RKO (cell line): Measurements from ENCODE around the gene AKTIP.
A peak's percentile ranks its signal among the peaks of the same experiment; 100 is the strongest.
"Not testable (repeated sequence)": the region's sequence is repeated elsewhere in the genome, so short reads cannot be mapped to it uniquely, and the experiment has no call there.

Source experiments
- DNase-seq: peaks from one replicate; pipeline ENCODE4 v3.0.0-alpha.2; 2016; ENCODE audit warnings: low spot score

AKTIP gene

DNA sequence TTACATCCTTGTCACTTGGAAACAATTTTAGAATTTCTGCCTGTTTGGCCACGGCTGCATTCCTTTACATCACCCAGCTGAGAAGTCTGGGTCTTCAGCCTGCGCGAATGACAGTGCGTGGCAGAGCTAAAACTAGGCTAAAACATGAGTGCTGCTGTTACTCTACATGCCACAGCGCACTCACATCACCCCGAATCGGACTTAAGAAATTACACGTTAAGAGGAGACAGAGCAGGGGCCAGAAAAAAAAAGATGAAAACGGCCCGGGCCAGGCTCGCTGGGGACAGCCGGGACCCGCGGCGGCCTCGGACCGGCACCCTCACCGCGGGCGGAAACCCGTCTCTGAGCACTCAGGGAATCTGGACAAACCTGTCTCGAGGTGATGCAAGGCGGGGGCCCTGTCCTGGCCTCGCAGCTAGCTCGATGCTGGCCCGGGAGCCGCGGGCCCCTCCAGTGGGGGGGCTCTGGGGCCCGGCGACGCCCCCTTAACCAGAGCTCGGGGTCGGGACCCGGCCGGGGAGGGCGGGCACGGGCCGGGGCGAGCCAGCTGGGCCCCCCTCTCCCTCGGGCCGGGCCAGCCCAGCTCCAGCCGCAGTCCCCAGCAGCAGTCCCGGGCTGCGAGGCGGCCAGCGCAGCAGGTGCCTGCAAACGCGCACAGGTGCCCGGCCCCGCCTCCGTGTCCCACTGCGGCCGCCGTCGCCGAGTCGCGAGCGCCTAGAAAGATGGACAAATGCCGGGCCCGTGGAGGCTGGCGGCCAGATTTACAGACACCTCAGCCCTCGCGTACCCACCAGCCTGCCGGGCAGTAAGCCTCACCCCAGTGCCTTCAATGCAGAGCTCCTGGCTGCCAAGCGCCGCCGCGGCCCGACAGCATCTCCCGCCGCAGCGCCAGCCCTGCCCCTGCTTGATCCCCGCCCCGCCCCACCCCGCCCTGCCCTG, at the start of gene AKTIP:
Gene AKTIP (minus strand): TSS at position 879 of the 939 bp plus-strand sequence. CDS start 2,950 bp downstream, outside the sequence.
- DNase-seq, result peak; percentile 36

DNA sequence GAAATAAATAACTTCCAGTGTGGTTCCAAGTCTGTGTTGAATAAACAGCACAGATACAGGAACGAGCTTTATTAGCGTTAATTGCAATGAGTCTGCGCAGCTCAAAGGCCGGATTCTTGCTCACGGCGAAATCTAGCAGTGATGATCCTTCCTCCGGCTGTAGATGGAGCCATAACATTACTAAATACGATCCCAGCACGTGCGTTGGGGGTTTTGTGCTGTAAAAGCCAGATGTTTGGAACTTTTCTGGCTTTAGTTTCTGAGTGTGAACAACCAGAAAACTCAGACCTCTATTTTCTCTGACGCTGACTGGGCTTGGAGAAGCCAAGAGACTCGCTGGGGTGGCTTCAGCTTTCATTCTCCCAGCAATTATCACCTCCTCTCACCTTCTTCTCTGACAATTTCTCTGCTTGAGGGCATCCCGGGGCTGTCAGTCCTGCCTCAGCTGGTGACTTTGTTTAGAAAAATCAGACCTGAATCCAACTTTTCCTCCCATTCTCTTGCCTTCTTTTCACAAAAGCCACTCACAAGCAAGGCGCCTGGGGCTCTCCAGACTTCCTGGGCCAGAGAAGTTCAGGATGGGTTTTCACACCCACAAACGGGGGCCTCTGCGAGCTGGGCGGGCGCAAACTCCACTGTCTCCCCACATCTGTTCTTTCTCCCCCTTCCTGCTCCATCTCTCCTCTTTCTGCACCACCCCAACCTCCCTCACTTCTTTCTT, 47.1 kb upstream of the AKTIP start:
- DNase-seq, result peak; percentile 75

DNA sequence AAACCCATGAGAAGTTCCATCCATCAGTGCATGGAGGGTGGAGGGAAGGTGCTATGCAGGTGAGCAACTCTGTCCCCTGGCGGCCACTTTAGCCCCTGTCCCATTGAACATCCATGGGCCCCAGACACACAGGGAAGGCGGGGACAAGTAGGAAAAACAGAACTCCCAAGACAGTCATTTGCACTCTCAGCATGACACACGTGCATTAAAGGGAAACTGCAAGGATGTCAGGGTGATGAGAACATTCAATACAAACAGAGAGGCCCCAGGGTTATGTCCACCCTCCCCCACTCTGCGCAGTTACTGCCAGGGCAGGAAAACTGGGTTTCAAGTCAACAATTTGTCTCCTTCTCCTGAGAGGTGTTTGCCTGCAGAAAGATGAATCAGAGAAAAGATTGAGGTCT, 44.0 kb upstream of the AKTIP start:
- peak; percentile 9 for DNase-seq

DNA sequence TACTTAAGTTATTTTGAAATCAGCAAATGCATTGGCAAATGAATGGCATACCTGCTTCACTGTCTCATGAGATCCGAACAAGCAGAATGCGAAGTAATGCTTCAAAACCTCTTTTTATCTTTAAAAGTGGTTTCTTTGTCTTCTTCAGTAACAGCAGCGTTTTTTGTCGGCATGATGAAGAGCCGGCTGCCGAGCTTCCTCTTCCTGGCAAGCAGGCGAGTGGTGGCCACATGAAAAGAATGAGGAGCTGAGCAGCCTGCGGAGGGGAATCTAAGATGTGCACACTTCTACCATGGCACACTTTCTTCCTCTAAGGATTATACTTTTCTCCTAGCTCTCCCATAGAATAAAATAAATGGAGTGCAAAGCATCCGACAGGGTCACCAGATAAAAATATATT, 42.4 kb upstream of the AKTIP start:
- no peak for DNase-seq

DNA sequence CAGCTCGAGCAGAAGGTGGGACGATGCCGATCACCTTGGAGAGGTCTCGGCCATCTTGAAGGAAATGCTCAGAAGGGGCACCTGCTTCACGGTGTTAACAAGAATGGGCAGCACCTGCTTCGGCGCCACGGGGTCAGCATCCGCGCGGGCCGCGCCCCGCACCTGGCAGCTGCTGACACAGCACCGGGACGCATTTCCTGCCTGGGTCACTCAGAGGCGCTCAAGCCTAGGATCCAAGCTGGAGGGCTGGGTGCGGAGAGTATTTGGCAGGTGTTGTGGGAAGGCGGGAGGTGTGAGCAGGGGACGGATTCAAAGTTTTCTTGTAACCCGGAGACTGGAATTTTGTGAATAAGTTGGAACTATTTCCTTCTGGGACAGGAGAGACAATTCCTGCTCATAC, 39.3 kb upstream of the AKTIP start:
- no peak for DNase-seq

DNA sequence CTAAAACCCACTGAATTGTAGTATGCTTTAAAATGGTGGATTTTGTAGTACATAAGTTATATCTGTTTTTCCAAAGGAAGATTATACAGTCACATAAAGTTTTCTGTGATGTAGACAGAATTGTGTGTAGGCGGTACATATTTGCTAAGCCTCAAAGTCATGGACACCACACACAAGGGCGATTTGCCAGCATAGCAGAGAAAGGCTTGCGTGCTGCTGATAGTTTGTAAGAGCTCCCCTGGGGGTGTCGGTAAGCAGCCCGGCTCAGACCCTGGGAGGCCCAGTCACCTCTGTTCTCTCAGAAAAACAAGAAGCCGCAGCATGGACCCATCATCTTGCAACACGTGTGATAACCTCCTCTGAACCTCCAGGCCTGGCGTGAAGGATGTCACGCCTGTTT, 38.3 kb upstream of the AKTIP start:
- no peak for DNase-seq

DNA sequence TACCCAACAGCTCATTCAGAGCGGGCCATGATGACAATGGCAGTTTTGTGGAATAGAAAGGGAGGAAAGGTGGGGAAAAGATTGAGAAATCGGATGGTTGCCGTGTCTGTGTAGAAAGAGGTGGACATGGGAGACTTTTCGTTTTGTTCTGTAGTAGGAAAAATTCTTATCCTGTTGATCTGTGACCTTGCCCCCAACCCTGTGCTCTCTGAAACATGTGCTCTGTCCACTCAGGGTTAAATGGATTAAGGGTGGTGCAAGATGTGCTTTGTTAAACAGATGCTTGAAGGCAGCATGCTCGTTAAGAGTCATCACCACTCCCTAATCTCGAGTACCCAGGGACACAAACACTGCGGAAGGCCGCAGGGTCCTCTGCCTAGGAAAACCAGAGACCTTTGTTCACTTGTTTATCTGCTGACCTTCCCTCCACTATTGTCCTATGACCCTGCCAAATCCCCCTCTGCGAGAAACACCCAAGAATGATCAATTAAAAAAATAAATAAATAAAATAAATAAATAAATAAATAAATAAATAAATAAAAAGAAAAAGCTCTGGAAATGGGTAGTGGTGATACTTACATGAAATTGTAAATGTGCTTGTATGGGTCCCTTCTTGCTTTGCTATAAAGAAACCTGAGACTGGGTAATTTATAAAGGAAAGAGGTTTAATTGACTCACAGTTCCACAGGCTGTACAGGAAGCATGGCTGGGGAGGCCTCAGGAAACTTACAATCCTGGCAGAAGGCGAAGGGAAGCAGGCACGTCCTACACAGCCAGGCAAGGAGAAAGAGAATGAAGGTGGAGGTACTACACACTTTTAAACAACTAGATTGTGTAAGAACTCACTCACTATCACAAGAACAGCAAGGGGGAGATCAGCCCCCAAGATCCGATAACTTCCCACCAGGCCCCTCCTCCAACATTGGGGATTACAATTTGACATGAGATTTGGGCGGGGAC, 37.0 kb upstream of the AKTIP start:
- not testable (repeated sequence) for DNase-seq

DNA sequence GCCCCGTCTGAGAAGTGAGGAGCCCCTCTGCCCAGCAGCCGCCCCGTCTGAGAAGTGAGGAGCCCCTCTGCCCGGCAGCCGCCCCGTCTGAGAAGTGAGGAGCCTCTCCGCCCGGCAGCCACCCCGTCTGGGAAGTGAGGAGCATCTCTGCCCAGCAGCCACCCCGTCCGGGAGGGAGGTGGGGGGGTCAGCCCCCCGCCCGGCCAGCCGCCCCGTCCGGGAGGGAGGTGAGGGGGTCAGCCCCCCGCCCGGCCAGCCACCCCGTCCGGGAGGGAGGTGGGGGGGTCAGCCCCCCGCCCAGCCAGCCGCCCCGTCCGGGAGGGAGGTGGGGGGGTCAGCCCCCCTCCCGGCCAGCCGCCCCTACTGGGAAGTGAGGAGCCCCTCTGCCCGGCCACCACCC, 36.3 kb upstream of the AKTIP start:
- not testable (repeated sequence) for DNase-seq

DNA sequence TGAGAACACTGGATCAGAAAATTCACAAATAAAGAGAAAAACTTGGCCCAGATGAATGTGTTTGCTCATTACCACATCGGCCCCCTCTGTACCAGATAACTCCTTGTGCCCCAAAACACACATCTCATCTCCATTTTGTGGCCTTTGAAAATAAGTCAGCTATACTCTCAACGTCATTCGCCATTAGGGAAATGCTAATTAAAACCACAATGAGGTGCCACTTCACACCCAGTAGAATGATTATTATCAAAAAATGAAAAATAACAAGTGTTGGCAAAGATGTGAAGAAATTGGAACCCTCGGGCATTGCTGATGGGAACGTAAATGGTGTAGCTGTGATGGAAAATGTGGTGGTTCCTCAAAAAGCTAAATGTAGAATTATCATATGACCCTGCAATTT, 34.6 kb upstream of the AKTIP start:
- no peak for DNase-seq

DNA sequence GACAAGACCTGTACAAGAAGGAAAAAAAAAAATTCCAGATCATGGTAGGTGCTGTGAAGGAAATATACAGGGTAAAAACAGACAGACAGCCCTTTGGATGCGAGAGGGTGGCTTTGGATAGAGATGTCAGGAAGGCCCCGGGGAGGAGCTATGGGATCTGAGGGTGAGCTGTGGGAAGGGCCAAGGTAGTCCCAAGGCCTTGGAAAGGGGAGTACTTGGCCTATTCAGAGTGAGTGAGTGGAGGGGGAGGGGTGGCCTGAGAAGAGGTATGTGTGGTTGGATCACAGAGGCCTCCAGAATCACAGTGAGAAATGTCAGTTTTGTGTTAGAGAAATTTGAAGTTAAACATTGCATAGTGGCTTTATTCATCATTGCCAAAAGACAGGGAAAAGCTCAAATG, 31.2 kb upstream of the AKTIP start:
- no peak for DNase-seq

DNA sequence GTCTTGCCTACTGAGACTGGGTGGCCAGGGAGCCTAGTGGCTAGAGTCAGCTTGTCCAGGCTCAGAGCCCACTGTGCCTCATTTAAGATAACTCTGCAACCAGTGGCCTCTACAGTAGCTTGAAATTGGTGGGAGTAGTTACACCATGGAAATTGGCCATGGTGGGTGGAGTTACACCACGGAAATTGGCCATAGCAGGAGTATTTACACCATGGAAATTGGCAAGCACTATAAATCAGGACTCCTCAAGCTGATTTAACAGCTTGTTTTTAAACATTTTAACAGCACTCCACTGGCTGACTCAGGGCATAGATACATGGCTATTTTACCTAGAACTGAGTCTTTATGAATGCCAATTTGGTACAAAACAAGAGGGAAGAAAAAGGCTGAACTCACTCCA, 27.7 kb upstream of the AKTIP start:
- no peak for DNase-seq

DNA sequence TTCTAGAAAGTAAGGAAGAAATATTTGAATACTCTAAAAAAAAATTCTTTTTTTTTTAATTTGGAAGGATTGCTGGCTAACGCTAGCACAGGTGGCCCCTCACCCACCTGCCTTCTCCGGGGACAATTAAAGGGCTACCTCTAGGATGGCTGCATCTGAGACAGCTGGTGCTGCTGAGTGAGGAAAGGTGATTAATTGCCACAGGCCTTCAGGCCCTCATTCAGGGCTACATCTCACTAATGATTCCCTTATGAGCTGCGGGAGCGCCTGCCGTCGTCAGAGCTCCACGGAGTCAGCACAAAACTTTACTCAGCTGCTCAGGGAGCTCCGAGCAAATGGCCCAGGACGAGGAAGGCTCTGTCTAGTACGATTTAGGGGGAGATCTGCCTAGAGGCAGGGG, 27.0 kb upstream of the AKTIP start:
- DNase-seq, result no peak

DNA sequence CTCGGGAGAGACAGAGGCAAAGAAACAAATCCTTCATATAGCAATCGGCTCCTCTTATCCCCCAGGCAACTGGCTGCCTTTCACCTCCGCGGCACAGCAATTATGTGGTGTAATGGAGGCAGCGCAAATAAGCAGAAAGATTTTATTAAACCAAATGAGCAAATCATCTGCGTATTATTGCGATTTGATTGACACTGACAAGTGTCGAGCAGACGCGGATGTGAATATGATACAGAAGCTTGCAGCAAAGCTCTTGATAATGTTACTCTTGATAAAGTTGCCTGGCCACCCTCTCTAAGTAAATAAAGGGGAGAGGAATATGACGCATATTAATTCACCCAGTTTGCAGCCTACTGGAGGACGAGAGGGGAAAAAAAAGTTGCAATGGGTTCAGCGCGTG, 26.5 kb upstream of the AKTIP start:
- no peak for DNase-seq

DNA sequence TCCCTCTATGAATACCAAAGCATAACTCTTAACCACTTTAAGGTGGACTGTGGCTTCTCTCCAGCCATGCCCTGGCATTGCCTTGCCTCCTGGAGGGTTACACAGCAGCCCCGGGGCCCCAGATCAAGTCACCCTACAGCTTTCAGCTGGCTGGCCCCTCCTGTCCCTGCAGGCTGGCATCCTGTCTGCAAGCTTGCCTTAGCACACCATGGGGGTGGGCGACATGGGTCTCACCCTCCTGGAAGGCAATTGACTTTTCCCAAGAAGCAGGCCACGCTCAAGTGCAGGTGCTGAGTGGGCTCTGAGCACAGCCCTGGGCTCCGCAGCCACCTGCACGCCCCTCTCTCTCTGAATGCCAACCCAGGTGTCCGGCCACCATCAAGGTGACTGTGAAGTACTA, 25.8 kb upstream of the AKTIP start:
- no peak for DNase-seq

DNA sequence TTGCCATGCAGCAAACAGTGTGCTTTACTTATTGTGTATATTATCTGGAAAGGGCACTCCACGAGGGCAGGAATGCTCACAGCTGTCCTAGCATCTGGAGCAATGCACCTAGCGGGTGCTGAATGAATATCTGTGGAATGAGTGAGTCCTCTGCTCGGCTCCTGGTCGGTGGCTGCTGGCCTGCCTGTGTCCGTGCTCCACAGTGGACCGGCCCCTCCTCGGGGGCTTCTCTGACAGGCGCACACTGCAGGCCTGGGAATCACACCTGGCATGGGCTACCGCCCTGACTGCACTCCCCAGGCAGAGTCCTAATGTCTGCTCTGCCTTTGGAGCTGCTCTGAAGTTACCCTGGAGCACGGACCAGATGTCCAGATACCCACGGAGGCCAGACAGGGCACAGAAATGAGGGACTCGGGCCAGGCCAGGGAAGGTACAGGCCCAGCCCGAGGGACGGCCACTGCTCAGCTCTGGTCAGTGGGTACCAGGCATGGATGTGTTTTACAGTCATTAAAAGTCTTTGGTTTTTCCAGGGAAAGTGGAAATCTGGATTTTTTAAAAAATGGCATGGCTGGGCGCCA, 21.1 kb upstream of the AKTIP start:
- no peak for DNase-seq

DNA sequence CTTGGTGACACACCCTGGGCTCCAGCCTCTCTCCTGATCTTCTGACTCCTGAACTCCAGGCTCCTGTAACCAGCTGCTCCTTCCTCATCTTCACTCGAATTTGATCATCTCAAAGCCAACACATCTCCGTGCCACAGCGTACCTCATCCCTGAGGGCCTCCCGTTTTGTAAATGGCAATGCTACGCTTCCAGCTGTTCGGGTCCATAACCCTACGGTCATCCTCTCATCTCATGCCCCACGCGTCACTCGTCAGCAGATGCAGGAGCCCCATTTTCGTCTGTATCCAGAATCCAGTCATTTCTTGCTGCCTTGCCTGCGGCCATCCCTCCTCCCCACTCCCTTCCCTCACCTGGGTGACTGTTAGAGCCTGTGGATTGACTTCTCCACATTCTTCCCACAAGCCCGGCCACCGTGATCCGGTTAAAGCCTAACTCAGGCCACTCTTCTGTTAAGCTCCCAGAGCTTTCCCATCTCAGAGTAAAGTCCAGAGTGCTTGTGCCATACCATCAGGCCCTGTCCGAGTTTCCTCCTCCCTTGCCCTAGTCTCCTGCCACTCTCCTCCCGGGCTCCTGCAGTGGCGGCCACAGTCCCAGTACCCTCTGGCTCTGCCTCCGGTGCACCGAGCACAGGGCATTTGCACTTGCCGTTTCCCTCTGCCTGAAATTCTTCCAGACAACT, 20.3 kb upstream of the AKTIP start:
- no peak for DNase-seq

DNA sequence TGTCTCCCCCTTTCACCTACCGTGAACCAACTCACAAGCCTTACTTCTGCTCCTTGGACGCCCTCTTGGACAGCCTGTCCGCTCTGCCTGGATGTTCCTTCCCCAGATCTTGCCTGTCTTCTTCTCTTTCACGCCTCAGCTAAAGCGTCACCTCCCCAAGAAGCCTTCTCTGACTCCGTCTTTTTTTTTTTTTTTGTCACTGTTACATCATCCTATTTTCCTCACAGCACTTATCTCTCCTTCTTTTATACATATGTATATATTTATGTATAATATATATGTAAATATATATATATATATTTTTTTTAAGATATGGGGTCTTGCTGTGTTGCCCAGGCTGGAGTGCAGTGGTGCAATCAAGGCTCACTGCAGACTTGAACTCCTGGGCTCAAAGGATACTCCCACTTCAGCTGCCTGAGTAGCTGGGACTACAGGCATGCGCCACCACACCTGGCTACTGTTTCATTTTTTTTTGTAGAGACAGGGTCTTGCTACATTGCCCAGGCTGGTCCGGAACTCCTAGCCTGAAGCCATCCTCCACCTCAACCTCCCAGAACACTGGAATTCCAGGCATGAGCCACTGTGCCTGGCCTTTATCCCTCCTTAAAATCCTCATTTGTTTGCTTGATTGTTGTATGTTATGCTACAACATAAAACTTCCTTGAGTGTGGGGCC, 16.5 kb upstream of the AKTIP start:
- DNase-seq, result no peak

DNA sequence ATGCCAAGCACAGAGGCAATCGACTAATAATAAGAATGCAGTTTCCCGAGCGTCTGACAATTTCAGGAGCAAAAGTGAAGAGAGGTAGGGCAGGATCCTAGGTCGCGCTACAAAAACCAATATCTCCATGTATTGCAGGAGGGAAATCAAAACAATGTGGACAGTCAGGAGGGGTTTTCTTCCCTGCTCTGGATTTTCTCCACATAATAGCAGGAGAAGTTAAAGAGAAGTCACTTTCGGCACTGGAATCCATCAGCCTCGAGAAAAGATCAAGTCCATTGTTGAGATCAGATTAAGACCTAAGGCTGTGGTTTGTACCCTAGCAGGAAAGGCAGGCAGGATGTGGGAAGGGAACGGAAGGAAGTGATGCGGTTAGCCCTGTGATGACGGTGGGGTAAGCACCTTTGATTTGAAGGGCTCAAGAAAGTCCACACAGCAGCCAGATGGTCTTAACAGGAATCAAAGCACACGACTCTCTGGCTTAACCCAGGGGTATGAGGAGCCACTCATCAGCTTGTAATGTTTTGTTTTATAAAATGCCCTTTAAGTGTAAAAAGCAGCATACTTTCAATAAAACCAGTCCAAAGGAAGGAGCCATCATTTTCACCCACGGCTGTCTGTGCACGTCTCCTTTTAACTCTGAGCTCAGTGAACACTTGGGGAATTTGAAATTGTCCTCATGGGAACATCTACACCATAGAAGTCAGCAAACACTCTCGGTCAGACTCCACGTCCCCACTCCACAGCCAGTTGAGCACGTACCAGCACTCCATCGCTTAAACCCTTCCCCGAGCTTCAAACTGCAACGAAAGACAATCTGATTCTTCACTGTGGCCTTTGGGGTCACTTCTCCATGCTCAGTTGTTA, 15.8 kb upstream of the AKTIP start:
- DNase-seq, result no peak

DNA sequence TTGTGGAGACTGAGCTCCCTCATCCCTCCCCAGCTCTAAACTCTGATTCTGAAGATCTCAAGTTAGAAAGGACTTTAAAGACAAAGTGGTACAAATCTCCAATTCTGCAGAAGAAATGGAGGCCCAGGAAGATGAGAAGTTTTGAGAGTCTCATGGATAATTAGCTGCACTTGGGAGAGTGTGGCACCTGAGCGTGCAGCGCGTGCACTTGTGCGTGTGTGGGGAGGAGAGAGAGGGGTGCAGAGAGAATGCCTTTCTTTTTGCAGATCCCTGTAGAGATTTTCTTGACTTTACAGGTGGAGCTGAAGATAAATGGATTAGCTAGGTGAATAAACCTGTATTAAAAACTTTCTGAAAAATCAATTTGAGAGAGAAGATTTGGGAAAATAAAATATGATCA, 14.8 kb upstream of the AKTIP start:
- no peak for DNase-seq

DNA sequence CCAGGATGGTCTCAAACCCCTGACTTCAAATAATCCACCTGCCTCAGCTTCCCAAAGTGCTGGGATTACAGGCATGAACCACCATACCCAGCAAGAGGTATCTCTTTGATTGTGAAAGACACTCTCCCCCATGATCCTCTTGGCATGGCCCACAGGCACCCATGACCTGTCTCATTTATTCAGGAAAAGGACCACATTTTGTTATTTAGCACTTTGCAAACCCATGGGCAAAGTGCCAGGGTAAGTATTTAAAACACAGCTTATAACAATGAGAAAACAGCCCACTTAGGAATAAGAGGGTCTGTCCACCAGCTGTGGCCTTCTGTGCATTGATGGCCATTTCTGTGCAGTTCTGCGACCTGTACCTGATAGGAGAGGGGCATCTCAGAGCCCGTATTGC, 12.8 kb upstream of the AKTIP start:
- DNase-seq, result no peak
